NCI-H82 (cell line): ENCODE results near the gene SDHAF2.
A peak's percentile ranks its signal among the peaks of the same experiment; 100 is the strongest.
"Not testable (repeated sequence)": the region's sequence is repeated elsewhere in the genome, so short reads cannot be mapped to it uniquely, and the experiment has no call there.

ENCODE experiments used
- DNase-seq: peaks from one replicate; lab custom pipeline; 2025; lab: John Stamatoyannopoulos, UW

SDHAF2 gene

GRCh38 chr11:61429691-61430582, at the start of gene SDHAF2, which contains the start of gene CPSF7:
TSS of gene SDHAF2 (plus strand) at chr11:61430124. CDS start at chr11:61430147, 23 bp downstream.
TSS of gene CPSF7 (minus strand) at chr11:61429975. CDS start at chr11:61429235, 740 bp downstream.
- peak; percentile 95 for DNase-seq

- no peak for DNase-seq
Measured at GRCh38 chr11:61380884-61381283, 49.0 kb upstream of the SDHAF2 start.

GRCh38 chr11:61383859-61384258, 46.1 kb upstream of the SDHAF2 start:
- DNase-seq: not testable (repeated sequence)

GRCh38 chr11:61384271-61385242, 45.4 kb upstream of the SDHAF2 start:
- peak; percentile 28 for DNase-seq

- no peak for DNase-seq
Measured at GRCh38 chr11:61390161-61390560, 39.8 kb upstream of the SDHAF2 start.

GRCh38 chr11:61392981-61393595, 36.8 kb upstream of the SDHAF2 start:
- peak; percentile 18 for DNase-seq

GRCh38 chr11:61401173-61401572, 28.8 kb upstream of the SDHAF2 start:
- no peak for DNase-seq

- DNase-seq: no peak
Measured at GRCh38 chr11:61401573-61401972, 28.4 kb upstream of the SDHAF2 start.

- no peak for DNase-seq
Measured at GRCh38 chr11:61403658-61404057, 26.3 kb upstream of the SDHAF2 start.

GRCh38 chr11:61404103-61404502, 25.8 kb upstream of the SDHAF2 start:
- no peak for DNase-seq

- DNase-seq: no peak
Measured at GRCh38 chr11:61404641-61405040, 25.3 kb upstream of the SDHAF2 start.

- DNase-seq: no peak
Measured at GRCh38 chr11:61406067-61406466, 23.9 kb upstream of the SDHAF2 start.

GRCh38 chr11:61406991-61407728, 22.8 kb upstream of the SDHAF2 start:
- DNase-seq: no peak

GRCh38 chr11:61411589-61411988, 18.3 kb upstream of the SDHAF2 start:
- DNase-seq: no peak

- no peak for DNase-seq
Measured at GRCh38 chr11:61413496-61413895, 16.4 kb upstream of the SDHAF2 start.

GRCh38 chr11:61414547-61414946, 15.4 kb upstream of the SDHAF2 start:
- no peak for DNase-seq

- DNase-seq: no peak
Measured at GRCh38 chr11:61415381-61415780, 14.5 kb upstream of the SDHAF2 start.

GRCh38 chr11:61416941-61417340, 13.0 kb upstream of the SDHAF2 start:
- no peak for DNase-seq

- DNase-seq: no peak
Measured at GRCh38 chr11:61417670-61418069, 12.3 kb upstream of the SDHAF2 start.

- no peak for DNase-seq
Measured at GRCh38 chr11:61418136-61418535, 11.8 kb upstream of the SDHAF2 start.

GRCh38 chr11:61422226-61422625, 7.7 kb upstream of the SDHAF2 start:
- no peak for DNase-seq
